Neutrophil (primary cell): ENCODE measurements around the gene C1orf21.

Experiments
- H3K27ac ChIP-seq: fragments of 200-600 bp; sonication (generic); 2 replicates; pipeline ENCODE4 v1.5.1; 2016; ENCODE audit warnings: mild to moderate bottlenecking, moderate library complexity
- H3K27me3 ChIP-seq: fragments of 200-600 bp; sonication (generic); 2 replicates; pipeline ENCODE4 v1.6.0; 2016; ENCODE audit warnings: mild to moderate bottlenecking
- H3K36me3 ChIP-seq: fragments of 200-600 bp; sonication (generic); 2 replicates; pipeline ENCODE4 v1.5.1; 2017
- H3K4me1 ChIP-seq, 2 experiments: fragments of 200-600 bp in 1 of 2; sonication (generic) in 1 of 2; 1 replicate in 1 of 2; 2 replicates in 1 of 2; pipeline versions ENCODE4 v1.5.1 to v1.6.1; 2013 to 2016; ENCODE audit warnings: low read depth in 1 of 2, low read length in 1 of 2, mild to moderate bottlenecking in 1 of 2, moderate library complexity in 1 of 2; ENCODE audit not compliant: control insufficient read depth in 1 of 2, insufficient read depth in 1 of 2
- H3K4me3 ChIP-seq, 2 experiments: fragments of 200-600 bp in 1 of 2; sonication (generic) in 1 of 2; 1 replicate in 1 of 2; 2 replicates in 1 of 2; pipeline ENCODE4 v1.5.1; 2013 to 2016; ENCODE audit warnings: low read depth in 1 of 2, low read length in 1 of 2, mild to moderate bottlenecking in 1 of 2, moderate library complexity in 1 of 2
- H3K9me3 ChIP-seq: fragments of 200-600 bp; sonication (generic); 2 replicates; pipeline ENCODE4 v1.5.1; 2016
- CTCF ChIP-seq: fragments of 200-600 bp; sonication (generic); IDR thresholded peaks from 2 replicates; pipeline ENCODE4 v1.5.1; 2016; ENCODE audit warnings: antibody characterized with exemption

C1orf21 gene

DNA sequence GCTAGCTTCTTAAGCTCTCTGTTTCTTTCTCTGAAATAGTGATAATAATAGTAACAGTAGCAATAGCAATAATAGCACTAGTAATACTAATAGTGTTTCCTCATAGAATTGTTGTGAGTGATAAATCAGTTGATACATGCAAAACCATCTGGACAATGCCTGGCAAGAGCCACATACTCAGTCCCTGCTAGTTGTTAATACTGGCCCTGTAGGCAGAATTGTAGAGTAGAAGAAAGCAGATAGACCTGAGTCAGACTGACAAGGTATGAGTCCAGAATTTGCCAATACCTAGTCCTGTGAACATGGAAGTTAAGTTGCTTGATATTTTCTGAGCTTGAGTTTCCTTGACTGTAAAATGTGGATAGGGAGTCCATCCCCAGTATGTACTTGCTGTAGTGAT, 171.9 kb downstream of the C1orf21 start:
- Histone ChIP-seq H3K27ac (no peak overlapping the region), H3K4me1 (no peaks in the 10 kb centered on the region)
- TF ChIP-seq CTCF: no peak

GRCh38 chr1:184559117-184559713, 172.4 kb downstream of the C1orf21 start:
- no peaks in the 10 kb centered on the region for H3K9me3 ChIP-seq
- no peaks in the 10 kb centered on the region for H3K36me3 ChIP-seq
- no peaks in the 10 kb centered on the region for H3K27me3 ChIP-seq
- H3K4me1 ChIP-seq: no peaks in the 10 kb centered on the region
- H3K4me3 ChIP-seq: no peak overlapping the region
- no peak for TF ChIP-seq CTCF
- H3K27ac ChIP-seq: no peak overlapping the region

More for the DNA sequence above, 171.9 kb downstream of the C1orf21 start:
- Histone ChIP-seq H3K36me3 (no peaks in the 10 kb centered on the region), H3K27me3 (no peaks in the 10 kb centered on the region), H3K4me3 (no peak overlapping the region), H3K9me3 (no peaks in the 10 kb centered on the region)

- Histone ChIP-seq H3K27me3 (no peaks in the 10 kb centered on the region), H3K36me3 (no peaks in the 10 kb centered on the region), H3K4me3 (no peak overlapping the region), H3K9me3 (no peaks in the 10 kb centered on the region), H3K4me1 (no peaks in the 10 kb centered on the region), H3K27ac (no peak overlapping the region)
- TF ChIP-seq CTCF: no peak
Observed at GRCh38 chr1:184562806-184563205, 176.0 kb downstream of the C1orf21 start.

DNA sequence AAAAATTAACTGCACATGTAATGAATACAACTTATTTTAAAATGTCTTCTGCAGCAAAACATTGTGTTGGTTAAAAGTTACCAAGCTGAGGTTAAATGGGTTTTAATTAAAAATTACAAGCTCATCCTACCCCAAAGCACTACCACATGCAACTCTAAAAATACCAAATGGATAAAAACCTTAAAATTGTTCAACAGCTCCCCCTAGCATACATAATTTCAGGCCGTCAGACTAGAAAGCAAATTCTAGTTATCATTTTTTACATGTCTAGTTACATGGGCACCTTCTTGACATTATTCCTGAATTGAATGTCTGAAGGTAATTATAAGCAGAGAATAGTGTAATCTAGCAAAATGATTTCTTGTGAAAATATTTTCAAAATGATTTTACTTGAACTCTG, 176.5 kb downstream of the C1orf21 start:
- Histone ChIP-seq H3K9me3 (no peaks in the 10 kb centered on the region), H3K27ac (no peak overlapping the region), H3K4me1 (no peaks in the 10 kb centered on the region), H3K4me3 (no peak overlapping the region), H3K36me3 (no peaks in the 10 kb centered on the region), H3K27me3 (no peaks in the 10 kb centered on the region)
- no peak for TF ChIP-seq CTCF

DNA sequence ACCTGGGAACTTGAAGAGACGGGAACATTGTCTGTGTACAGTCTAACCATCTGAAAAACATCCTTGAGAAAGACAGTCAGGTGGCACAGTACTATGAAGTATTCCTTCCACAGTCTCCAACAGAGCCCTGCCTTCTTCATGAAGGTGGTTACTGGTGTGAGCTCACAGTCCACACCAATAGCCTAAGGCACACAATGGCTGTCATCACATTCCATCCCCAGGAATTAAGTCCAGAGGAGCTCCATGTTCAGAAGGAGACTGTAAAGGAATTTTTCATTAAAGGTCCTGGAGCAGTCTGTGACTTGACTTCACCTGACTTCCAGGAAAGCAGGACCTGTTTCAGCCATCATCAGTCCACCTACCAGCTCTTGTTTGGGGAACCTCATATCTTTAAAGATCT, 180.2 kb downstream of the C1orf21 start:
- Histone ChIP-seq H3K27ac (no peak overlapping the region), H3K4me1 (no peaks in the 10 kb centered on the region), H3K4me3 (no peak overlapping the region), H3K36me3 (no peaks in the 10 kb centered on the region), H3K9me3 (no peaks in the 10 kb centered on the region), H3K27me3 (no peaks in the 10 kb centered on the region)
- TF ChIP-seq CTCF: no peak

DNA sequence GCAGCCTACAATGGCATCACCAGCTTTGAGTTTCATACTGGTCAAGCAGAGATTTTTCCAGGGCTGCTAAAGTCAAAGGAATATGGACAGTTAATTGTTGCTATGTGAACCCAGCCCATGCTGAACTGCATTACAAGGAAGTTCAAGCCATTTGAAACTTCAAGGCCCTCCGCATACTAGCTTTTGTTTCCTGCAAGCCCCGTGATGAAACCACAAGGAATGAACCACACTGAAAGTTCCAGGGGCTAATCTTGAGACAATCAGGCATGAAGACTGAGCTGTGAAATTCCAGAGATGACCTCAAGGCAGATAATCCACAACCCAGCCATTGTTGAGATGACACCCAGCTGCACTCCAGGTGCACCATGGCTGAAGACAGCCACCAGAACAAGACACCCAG, 180.8 kb downstream of the C1orf21 start:
- H3K27me3 ChIP-seq: no peaks in the 10 kb centered on the region
- TF ChIP-seq CTCF: no peak
- H3K27ac ChIP-seq: no peak overlapping the region

More for the DNA sequence above, 180.8 kb downstream of the C1orf21 start:
- H3K9me3 ChIP-seq: no peaks in the 10 kb centered on the region
- no peak overlapping the region for H3K4me3 ChIP-seq
- H3K4me1 ChIP-seq: no peaks in the 10 kb centered on the region
- no peaks in the 10 kb centered on the region for H3K36me3 ChIP-seq
